HG02678 (cell line): Measurements from ENCODE around the gene GLB1L.
"Not testable (repeated sequence)": the region's sequence is repeated elsewhere in the genome, so short reads cannot be mapped to it uniquely, and the experiment has no call there.

Experiments
- ATAC-seq: cut with Tn5 transposase; IDR thresholded peaks from one replicate; pipeline ENCODE4 v1.9.1; 2021; ENCODE audit warnings: mild to moderate bottlenecking, moderate library complexity; ENCODE audit not compliant: unreplicated experiment

The GLB1L gene

DNA sequence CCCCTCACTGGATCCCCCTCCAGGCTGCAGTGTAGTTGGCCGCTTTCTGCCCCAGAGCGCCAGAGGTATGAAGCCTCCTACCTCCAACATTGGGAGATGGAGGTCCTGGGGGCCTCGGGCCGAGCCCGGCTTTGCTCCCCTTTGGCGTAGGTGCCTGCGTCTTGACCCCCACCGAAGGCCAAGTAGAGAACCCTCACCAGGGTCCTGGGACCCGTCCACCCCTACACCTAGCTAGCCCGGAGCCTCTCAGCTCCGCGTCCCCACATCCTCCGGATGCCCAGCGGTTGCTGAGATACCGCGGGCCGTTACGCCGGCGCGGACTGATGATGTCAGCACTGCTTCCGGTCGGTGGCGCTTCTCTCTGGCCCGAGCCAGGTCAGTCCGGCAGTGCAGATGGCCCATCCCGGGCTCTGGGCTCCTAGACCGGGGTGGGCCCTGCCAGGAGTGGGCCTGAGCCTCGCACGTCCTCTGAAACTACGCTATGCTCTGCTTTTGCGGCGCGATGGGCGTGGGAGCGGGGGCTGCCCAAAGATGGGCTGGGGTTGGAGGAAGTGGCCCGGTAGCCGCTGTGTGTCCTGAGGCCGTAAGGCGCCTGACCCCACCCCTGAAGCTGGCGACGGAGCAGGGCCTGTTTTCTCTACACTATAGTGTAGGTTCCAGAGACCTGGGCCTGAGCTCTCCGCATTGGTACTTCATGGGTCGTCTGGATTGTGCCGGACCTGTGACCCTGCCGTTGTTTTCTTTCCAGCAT lies at the start of gene GLB1L, which contains the start of gene STK16:
Gene GLB1L, minus strand, starts transcription at position 297 of the 751 bp plus-strand sequence. CDS start 1,871 bp downstream, outside the sequence.
Gene STK16, plus strand, starts transcription at position 332 of the 751 bp plus-strand sequence. CDS start 521 bp downstream, outside the sequence.
- peak; percentile 67 for ATAC-seq

DNA sequence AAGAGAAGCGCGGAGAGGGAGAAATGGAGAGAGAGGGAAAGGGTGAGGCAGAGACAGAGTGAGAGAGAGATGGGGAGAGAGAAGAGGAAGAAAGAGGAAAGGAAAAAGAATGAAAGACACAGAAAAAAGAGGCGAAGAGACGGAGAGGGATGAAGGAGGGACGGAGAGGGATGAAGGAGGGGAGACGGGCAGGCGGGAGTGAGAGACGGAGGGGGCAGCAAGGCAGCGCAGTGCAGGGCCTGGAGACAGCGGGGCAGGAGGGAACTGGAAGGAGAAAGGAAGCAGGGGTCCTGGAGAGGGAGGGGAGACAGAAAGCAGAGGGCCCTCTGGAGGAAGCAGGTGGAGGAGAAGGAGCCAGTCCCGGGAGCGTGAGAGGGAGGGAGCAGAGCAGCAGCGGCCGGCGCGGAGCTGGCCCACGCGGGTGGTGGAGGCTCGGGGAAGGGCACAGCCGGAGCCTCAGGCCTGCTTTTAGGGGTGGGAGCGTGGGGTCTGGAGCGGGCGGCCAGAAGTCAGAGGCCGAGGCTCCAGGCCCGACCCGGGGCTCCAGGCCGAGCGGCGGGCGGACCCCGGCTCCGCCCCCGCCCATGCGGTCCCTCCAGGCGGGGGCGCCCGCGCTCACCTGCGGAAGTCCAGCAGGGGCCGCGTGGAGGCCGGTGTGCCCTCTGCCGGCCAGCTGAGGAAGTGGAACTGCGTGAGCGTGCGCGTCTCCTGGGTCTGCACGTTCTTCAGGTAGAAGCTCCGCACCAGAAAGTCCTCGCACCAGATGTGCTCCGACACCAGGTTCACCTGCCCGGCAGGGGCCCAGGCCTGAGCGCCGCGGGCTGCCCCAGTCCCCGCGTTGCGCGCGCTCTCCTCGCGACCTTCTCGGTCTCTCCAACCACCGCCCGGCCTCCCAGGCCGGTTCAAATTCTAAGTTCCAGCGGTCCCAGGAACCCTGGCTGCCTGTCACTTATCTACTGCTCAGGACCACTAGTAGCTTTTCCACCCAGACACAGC lies 49.4 kb upstream of the GLB1L start:
- ATAC-seq, result peak; percentile 91

- ATAC-seq, result no peak
Observed at GRCh38 chr2:219293736-219294231, 48.5 kb upstream of the GLB1L start.

DNA sequence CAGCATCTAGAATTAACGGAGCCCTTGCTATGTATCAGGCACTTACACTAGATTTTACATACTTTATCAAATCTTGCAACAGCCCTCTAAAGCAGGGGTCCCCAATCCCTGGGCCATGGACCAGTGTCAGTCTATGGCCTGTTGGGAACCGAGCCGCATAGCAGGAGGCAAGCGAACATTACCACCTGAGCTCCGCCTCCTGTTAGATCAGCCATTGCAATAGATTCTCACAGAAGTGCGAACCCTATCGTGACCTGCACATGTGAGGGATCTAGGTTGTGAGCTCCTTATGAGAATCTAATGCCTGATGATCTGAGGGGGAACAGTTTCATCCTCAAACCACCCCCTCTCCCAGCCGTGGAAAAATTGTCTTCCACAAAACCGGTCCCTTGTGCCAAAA lies 47.4 kb upstream of the GLB1L start:
- ATAC-seq, result no peak

DNA sequence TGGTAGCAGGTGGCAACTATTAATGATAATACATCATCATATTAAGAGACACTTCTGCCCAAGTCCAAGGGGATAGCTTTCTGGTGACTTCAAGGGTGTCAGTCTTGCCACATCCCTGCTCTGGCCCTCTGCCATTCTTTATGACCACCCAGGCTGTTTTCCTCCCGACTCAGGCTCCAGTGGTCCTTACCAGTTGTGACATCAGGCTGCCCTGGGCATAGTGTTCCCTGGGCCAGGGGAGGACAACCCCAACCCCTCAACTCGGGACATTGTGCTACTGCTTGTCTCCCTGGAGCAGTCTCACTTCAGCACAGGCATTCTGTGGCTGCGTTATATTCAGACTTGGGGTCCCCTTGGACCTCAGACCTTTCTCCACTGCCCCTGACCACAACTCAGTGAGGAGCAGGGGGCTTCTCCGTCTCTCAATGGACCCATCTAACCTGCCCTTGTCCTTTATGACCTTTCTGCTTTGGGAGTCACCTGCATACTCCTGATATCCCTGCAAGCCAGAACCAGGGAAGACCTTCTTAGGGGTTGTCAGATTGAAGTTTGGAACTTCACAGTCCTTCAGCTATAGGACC lies 46.8 kb upstream of the GLB1L start:
- no peak for ATAC-seq

DNA sequence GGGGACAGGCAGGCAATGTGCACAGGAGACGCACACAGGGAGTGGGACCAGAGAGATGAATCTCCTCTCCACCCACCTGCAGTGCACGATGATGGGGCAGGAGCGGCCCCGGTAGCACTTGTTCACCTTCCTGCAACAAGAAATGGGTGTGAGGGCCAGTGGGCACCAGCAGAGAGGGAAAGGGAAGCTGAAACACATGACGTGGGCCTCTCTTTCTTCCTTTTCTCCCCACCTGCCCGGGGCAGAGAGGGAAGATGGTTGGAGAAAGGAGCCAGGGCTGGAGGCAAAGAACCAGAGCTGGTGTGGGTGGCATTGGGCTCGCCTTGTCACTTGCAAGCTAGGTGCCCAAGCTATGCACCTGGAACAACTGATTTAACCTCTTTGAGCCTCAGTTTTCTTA lies 46.1 kb upstream of the GLB1L start:
- no peak for ATAC-seq

- no peak for ATAC-seq
Observed at GRCh38 chr2:219290381-219291171, 45.3 kb upstream of the GLB1L start.

- no peak for ATAC-seq
Observed at GRCh38 chr2:219289537-219290361, 44.5 kb upstream of the GLB1L start.

GRCh38 chr2:219289195-219289536 lies 43.9 kb upstream of the GLB1L start:
- ATAC-seq, result no peak

GRCh38 chr2:219287580-219288265 lies 42.5 kb upstream of the GLB1L start:
- ATAC-seq, result no peak

DNA sequence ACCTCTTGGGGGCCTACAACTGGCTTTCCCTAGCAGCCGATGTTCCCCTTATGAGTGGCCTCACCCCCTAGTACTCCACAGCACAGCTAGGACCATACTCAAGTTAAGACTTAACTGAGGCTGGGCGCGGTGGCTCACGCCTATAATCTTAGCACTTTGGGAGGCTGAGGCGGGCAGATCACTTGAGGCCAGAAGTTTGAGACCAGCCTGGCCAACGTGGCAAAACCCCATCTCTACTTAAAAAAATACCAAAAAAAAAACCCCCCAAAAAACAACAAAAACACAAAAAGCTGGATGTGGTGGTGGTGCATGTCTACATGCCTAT lies 41.8 kb upstream of the GLB1L start:
- ATAC-seq, result not testable (repeated sequence)

- no peak for ATAC-seq
Observed at GRCh38 chr2:219286436-219287115, 41.3 kb upstream of the GLB1L start.

DNA sequence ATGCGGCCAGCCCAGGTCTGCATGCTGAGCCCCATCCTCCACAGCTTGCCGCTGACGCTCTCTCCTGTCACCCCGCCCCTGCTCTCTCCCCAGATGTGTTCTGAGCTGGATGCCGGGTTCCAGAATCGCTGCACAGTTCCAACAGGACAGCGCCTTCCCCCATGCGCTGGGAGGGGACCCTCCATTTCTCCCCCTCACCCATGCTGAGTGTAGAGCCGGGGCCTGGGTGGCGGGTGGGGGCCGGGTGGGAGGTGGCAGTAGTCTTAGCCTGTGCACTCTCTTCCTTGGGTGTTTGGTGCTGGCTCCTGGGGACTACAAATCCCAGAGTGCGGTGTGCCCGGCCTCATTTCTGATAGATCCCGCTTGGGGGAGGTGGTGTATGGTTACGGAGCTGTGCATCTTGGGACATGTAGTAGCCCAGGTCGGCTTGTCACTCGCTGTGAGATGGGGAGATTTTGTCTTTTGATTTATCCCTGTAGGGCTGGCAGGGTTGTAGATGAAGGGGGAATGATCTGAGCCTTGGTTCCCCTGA lies 40.7 kb upstream of the GLB1L start:
- no peak for ATAC-seq

- no peak for ATAC-seq
Observed at GRCh38 chr2:219285373-219285735, 40.1 kb upstream of the GLB1L start.

- no peak for ATAC-seq
Observed at GRCh38 chr2:219284501-219285372, 39.5 kb upstream of the GLB1L start.

DNA sequence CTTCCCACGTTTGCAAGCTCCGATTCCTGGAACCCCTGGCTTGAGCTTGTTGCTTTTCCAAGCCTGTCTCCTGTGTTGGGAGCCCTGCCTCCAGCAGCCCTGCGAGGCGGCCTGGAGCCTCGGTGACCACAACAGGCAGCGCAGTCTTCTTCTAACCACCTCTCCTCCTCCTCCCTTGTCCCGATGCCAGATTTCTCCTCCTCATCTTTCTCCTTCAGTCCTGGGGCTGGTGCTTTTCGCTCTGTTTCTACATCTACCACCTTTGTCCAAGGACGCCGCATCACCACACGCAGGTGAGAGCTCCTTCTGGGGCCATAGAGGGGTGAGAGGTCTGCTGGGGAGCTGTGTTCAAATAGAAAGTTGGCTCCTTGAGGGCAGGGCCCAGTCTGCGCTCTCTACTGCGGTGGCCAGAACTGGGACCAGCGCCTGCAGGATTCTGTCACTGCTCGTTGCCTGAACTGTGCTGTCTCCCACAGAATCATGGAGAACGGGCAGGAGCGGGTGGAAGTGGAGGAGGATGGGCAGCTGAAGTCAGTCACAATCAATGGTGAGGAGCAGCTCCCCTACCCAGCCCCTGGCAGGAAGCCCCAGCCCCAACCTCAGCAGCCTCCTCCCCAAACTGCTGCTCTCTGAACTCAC lies 37.8 kb upstream of the GLB1L start:
- no peak for ATAC-seq

- ATAC-seq, result no peak
Observed at GRCh38 chr2:219282375-219282774, 37.1 kb upstream of the GLB1L start.
